Stimulated activated CD4-positive, alpha-beta T cell treated with anti-CD3 and anti-CD28 coated beads, Interleukin-1b, Interleukin-23, amount 100 ng/mL, for 24 hours (primary cell): ENCODE measurements around the gene LAPTM5.
"Not testable (repeated sequence)": the region's sequence is repeated elsewhere in the genome, so short reads cannot be mapped to it uniquely, and the experiment has no call there.

Experiments
- DNase-seq, 4 experiments: peaks; one replicate each; pipeline ENCODE4 v3.0.0-alpha.2; 2020; ENCODE audit warnings: low read depth in 4 of 4, low spot score in 1 of 4

LAPTM5 gene

GRCh38 chr1:30757352-30758120 lies at the start of gene LAPTM5:
Gene LAPTM5, minus strand, starts transcription at chr1:30757774. Its CDS starts 29 bp downstream, at chr1:30757745.
- peak in 1 of 4 experiments; percentile 45 for DNase-seq

GRCh38 chr1:30806381-30807317 lies 49.1 kb upstream of the LAPTM5 start:
- no peak for DNase-seq

- no peak for DNase-seq
Observed at GRCh38 chr1:30805304-30806003, 47.9 kb upstream of the LAPTM5 start.

GRCh38 chr1:30804822-30805221 lies 47.2 kb upstream of the LAPTM5 start:
- DNase-seq: no peak

GRCh38 chr1:30804352-30804751 lies 46.8 kb upstream of the LAPTM5 start:
- no peak for DNase-seq

- no peak for DNase-seq
Observed at GRCh38 chr1:30803562-30803961, 46.0 kb upstream of the LAPTM5 start.

GRCh38 chr1:30801771-30802198 lies 44.2 kb upstream of the LAPTM5 start:
- DNase-seq: peak; percentile 63 to 91 (median 71)

GRCh38 chr1:30799233-30799511 lies 41.6 kb upstream of the LAPTM5 start:
- no peak for DNase-seq

GRCh38 chr1:30798389-30799232 lies 41.0 kb upstream of the LAPTM5 start:
- DNase-seq: no peak

GRCh38 chr1:30795026-30795425 lies 37.5 kb upstream of the LAPTM5 start:
- DNase-seq: no peak

- DNase-seq: no peak
Observed at GRCh38 chr1:30794260-30794659, 36.7 kb upstream of the LAPTM5 start.

GRCh38 chr1:30793209-30793608 lies 35.6 kb upstream of the LAPTM5 start:
- DNase-seq: no peak

- DNase-seq: no peak
Observed at GRCh38 chr1:30791868-30792267, 34.3 kb upstream of the LAPTM5 start.

GRCh38 chr1:30790850-30791778 lies 33.5 kb upstream of the LAPTM5 start:
- DNase-seq: no peak

- DNase-seq: not testable (repeated sequence)
Observed at GRCh38 chr1:30790256-30790525, 32.6 kb upstream of the LAPTM5 start.

- no peak for DNase-seq
Observed at GRCh38 chr1:30789388-30790255, 32.0 kb upstream of the LAPTM5 start.

GRCh38 chr1:30788580-30789387 lies 31.2 kb upstream of the LAPTM5 start:
- no peak for DNase-seq

GRCh38 chr1:30787856-30788495 lies 30.4 kb upstream of the LAPTM5 start:
- no peak for DNase-seq
